ENCODE measurements around the gene TNFRSF25. TPM values are rescaled to one million over a fixed set of nuclear protein-coding genes. Genes with fewer than 3 reads are reported as not detected.

Gene TNFRSF25
- total and polyA plus RNA-seq, 2 donors = 29.1 to 51.6 TPM

- 81% methylated on average over 6 of the region's 6 CpGs for WGBS
- peaks cover 23 to 61% of the 10 kb centered on the region in 2 donors for H3K27me3 ChIP-seq (ENCODE audit: control insufficient read depth in 2 of 2, insufficient read depth in 1 of 2, low read length in 1 of 2)
- H3K27ac ChIP-seq (ENCODE audit: low read depth in 1 of 2, low read length in 1 of 2) = no peak overlapping the region
- H3K4me1 ChIP-seq (ENCODE audit: control insufficient read depth in 2 of 2, insufficient read depth in 2 of 2, low read length in 2 of 2) = peaks cover 0 to 4% of the 10 kb centered on the region in 2 donors
- DNase-seq (ENCODE audit: low read depth in 6 of 9, low spot score in 9 of 9) = no peak
- no peaks in the 10 kb centered on the region for H3K36me3 ChIP-seq (ENCODE audit: control insufficient read depth in 2 of 2, insufficient read depth in 2 of 2, low read length in 1 of 2)
- H3K9me3 ChIP-seq (ENCODE audit: control insufficient read depth in 2 of 2, insufficient read depth in 1 of 2, low read length in 1 of 2) = no peaks in the 10 kb centered on the region
- no peak overlapping the region for H3K4me3 ChIP-seq (ENCODE audit: low read length in 2 of 2)
Observed at GRCh38 chr1:6412896-6413295, 53.1 kb downstream of the TNFRSF25 start.

Other genes with a start within 250 kb of the TNFRSF25 start
- gene ICMT, start 230.2 kb downstream of the TNFRSF25 start, total RNA-seq = 29.6 TPM
- 21.3 TPM for gene ICMT, start 230.2 kb downstream of the TNFRSF25 start, polyA plus RNA-seq
- 0.99 TPM for gene HES3, start 222.0 kb downstream of the TNFRSF25 start, total RNA-seq
- gene HES3, start 222.0 kb downstream of the TNFRSF25 start, polyA plus RNA-seq = not detected
- gene GPR153, start 205.1 kb downstream of the TNFRSF25 start, total RNA-seq = 1.7 TPM
- 5.6 TPM for gene GPR153, start 205.1 kb downstream of the TNFRSF25 start, polyA plus RNA-seq
- gene ACOT7, start 72.4 kb downstream of the TNFRSF25 start, total RNA-seq = 22.2 TPM
- gene ACOT7, start 72.4 kb downstream of the TNFRSF25 start, polyA plus RNA-seq = 14.2 TPM
- 0.24 TPM for gene HES2, start 46.3 kb downstream of the TNFRSF25 start, total RNA-seq
- 2.2 TPM for gene HES2, start 46.3 kb downstream of the TNFRSF25 start, polyA plus RNA-seq
- gene ESPN, start 41.4 kb downstream of the TNFRSF25 start, total RNA-seq = 1.0 TPM
- 11.8 TPM for gene ESPN, start 41.4 kb downstream of the TNFRSF25 start, polyA plus RNA-seq
- gene PLEKHG5, start 25.5 kb upstream of the TNFRSF25 start, total RNA-seq = 2.4 TPM
- gene PLEKHG5, start 25.5 kb upstream of the TNFRSF25 start, polyA plus RNA-seq = 4.6 TPM
- 11.1 TPM for gene NOL9, start 88.3 kb upstream of the TNFRSF25 start, total RNA-seq
- 8.6 TPM for gene NOL9, start 88.3 kb upstream of the TNFRSF25 start, polyA plus RNA-seq
- not detected for gene TAS1R1, start 89.1 kb upstream of the TNFRSF25 start, total RNA-seq
- not detected for gene TAS1R1, start 89.1 kb upstream of the TNFRSF25 start, polyA plus RNA-seq
- gene ZBTB48, start 113.8 kb upstream of the TNFRSF25 start, total RNA-seq = 30.7 TPM
- gene ZBTB48, start 113.8 kb upstream of the TNFRSF25 start, polyA plus RNA-seq = 124 TPM
- gene KLHL21, start 136.7 kb upstream of the TNFRSF25 start, total RNA-seq = 8.0 TPM
- gene KLHL21, start 136.7 kb upstream of the TNFRSF25 start, polyA plus RNA-seq = 13.6 TPM
- 3.5 TPM for gene PHF13, start 147.6 kb upstream of the TNFRSF25 start, total RNA-seq
- 11.4 TPM for gene PHF13, start 147.6 kb upstream of the TNFRSF25 start, polyA plus RNA-seq
- gene THAP3, start 158.7 kb upstream of the TNFRSF25 start, total RNA-seq = 17.6 TPM
- gene THAP3, start 158.7 kb upstream of the TNFRSF25 start, polyA plus RNA-seq = 22.2 TPM
- 16.2 TPM for gene DNAJC11, start 235.6 kb upstream of the TNFRSF25 start, total RNA-seq
- 19.9 TPM for gene DNAJC11, start 235.6 kb upstream of the TNFRSF25 start, polyA plus RNA-seq